Keratinocyte (primary cell): ENCODE results near the gene LRBA. TPM values are rescaled to one million over a fixed set of nuclear protein-coding genes. Genes with fewer than 3 reads are reported as not detected.

Experiments
- DNase-seq: peaks from one replicate; pipeline ENCODE4 v3.0.0-alpha.2; 2011; ENCODE audit warnings: low read depth, missing footprints, low spot score
- FAIRE-seq: peaks from 2 replicates; lab custom pipeline; 2011; peaks lifted over from hg19 to GRCh38; lab: Jason Lieb, UNC
- H2AFZ ChIP-seq: 2 replicates; pipeline ENCODE4 v1.6.0; 2012; ENCODE audit warnings: low read length, control low read depth, inconsistent platforms; ENCODE audit not compliant: control insufficient read depth
- H3K27ac ChIP-seq: 2 replicates; pipeline ENCODE4 v1.5.1; 2011; ENCODE audit warnings: low read length; ENCODE audit not compliant: control insufficient read depth, insufficient read depth
- H3K27me3 ChIP-seq: 3 replicates; pipeline ENCODE4 v1.6.0; 2011; ENCODE audit warnings: low read length; ENCODE audit not compliant: control insufficient read depth, insufficient read depth; ENCODE audit errors: extremely low read depth
- H3K36me3 ChIP-seq, 2 experiments: 2 replicates in 1 of 2; 3 replicates in 1 of 2; pipeline ENCODE4 v1.5.1; 2011; ENCODE audit warnings: low read length in 2 of 2, mild to moderate bottlenecking in 1 of 2; ENCODE audit not compliant: control insufficient read depth in 2 of 2, insufficient read depth in 2 of 2; ENCODE audit errors: extremely low read depth in 1 of 2
- H3K4me1 ChIP-seq: 3 replicates; pipeline ENCODE4 v1.5.1; 2011; ENCODE audit warnings: low read length; ENCODE audit not compliant: control insufficient read depth, insufficient read depth; ENCODE audit errors: extremely low read depth
- H3K4me2 ChIP-seq: 3 replicates; pipeline ENCODE4 v1.6.0; 2011; ENCODE audit warnings: low read depth, low read length; ENCODE audit not compliant: control insufficient read depth, insufficient read depth; ENCODE audit errors: extremely low read depth
- H3K4me3 ChIP-seq, 3 experiments: fragments of 200-600 bp in 1 of 3; sonication (generic) in 1 of 3; 2 replicates in 2 of 3; 3 replicates in 1 of 3; pipeline ENCODE4 v1.5.1; 2011 to 2016; ENCODE audit warnings: low read length in 3 of 3, mild to moderate bottlenecking in 3 of 3, control low read depth in 2 of 3, inconsistent platforms in 1 of 3, low read depth in 1 of 3, mixed read lengths in 1 of 3, mixed run types in 1 of 3, moderate library complexity in 1 of 3; ENCODE audit not compliant: control insufficient read depth in 2 of 3, insufficient read depth in 2 of 3; ENCODE audit errors: extremely low read depth in 1 of 3
- H3K79me2 ChIP-seq: 2 replicates; pipeline ENCODE4 v1.6.0; 2012; ENCODE audit warnings: low read length; ENCODE audit not compliant: control insufficient read depth, insufficient read depth
- H3K9ac ChIP-seq: 3 replicates; pipeline ENCODE4 v1.6.0; 2011; ENCODE audit warnings: low read length; ENCODE audit not compliant: control insufficient read depth, insufficient read depth; ENCODE audit errors: extremely low read depth
- H3K9me1 ChIP-seq: 3 replicates; pipeline ENCODE4 v1.6.0; 2011; ENCODE audit warnings: low read length; ENCODE audit not compliant: control insufficient read depth, insufficient read depth; ENCODE audit errors: extremely low read depth
- H3K9me3 ChIP-seq: 2 replicates; pipeline ENCODE4 v1.5.1; 2012; ENCODE audit warnings: low read depth, low read length; ENCODE audit not compliant: control insufficient read depth
- H4K20me1 ChIP-seq: 3 replicates; pipeline ENCODE4 v1.6.0; 2011; ENCODE audit warnings: low read length; ENCODE audit not compliant: control insufficient read depth, insufficient read depth; ENCODE audit errors: extremely low read depth
- EZH2 ChIP-seq: IDR thresholded peaks from one replicate; pipeline ENCODE4 v1.6.1; 2012; ENCODE audit warnings: inconsistent platforms, mild to moderate bottlenecking, low read length, moderate library complexity
- dilution Hi-C: fragments of 300-500 bp; cut with MboI; formaldehyde crosslinking; loops from one replicate; pipeline ENCODE4 v1.7.0; 2020; ENCODE audit warnings: low sequenced_read_pairs; ENCODE audit not compliant: extremely low pct_ligation_motif_present
- polyA plus RNA-seq, 5 experiments: library from polyadenylated mRNA; depleted of rRNA in 3 of 5; stranded (reverse) in 3 of 5; stranded (forward) in 1 of 5; unstranded in 1 of 5; fragments of >200 nt; gene quantifications; 1 replicate in 1 of 5; 2 replicates in 3 of 5; 3 replicates in 1 of 5; pipeline versions ENCODE4 v1.2.1 to v1.2.3, GENCODE V29; 2011 to 2012; ENCODE audit warnings: missing spikeins in 2 of 5, low read depth in 1 of 5, low replicate concordance in 1 of 5
- TF ChIP-seq, protein P1 (sequence below), 3 experiments: IDR thresholded peaks in 1 of 3; conservative IDR thresholded peaks in 1 of 3; optimal IDR thresholded peaks in 1 of 3; 2 replicates in 2 of 3; 3 replicates in 1 of 3; pipeline versions ENCODE3 to v1.5.1; 2011; ENCODE audit warnings: low read length in 3 of 3, mild to moderate bottlenecking in 3 of 3, moderate library complexity in 2 of 3, control low read depth in 1 of 3, inconsistent platforms in 1 of 3; ENCODE audit not compliant: insufficient read depth in 2 of 3; ENCODE audit errors: extremely low read depth in 1 of 3

Gene LRBA
- polyA plus RNA-seq, 1 donor (not counting 4 experiments of a cell fraction or from before 2014, with no cell fraction given): 35.6 TPM

DNA sequence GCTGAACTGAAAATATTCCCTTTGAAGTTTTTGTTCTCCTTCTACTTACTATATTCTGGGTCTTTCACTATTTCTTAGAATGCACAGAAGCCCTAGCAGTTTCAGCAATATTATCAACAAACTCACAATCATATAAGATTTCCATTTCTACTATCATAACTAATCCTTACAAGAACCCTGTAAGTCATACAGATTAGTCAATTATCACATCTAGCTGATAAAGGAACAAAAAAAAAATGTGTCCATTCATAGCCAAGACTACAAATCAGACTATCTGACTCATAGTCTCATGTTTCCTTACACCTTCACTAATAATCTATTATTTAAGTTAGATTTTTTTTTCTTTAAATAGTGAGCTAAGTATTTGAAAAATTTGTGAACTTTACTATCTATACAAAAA lies 72.5 kb downstream of the LRBA start:
- Histone ChIP-seq H2AFZ (no peak overlapping the region), H4K20me1 (no peaks in the 10 kb centered on the region), H3K27me3 (no peaks in the 10 kb centered on the region), H3K4me2 (peak overlapping the region; percentile 25), H3K36me3 (no peaks in the 10 kb centered on the region), H3K9me3 (no peaks in the 10 kb centered on the region), H3K79me2 (peaks cover 41% of the 10 kb centered on the region), H3K4me3 (no peak overlapping the region), H3K9ac (no peak overlapping the region), H3K27ac (peak overlapping the region; percentile 20), H3K4me1 (peaks cover 13% of the 10 kb centered on the region), H3K9me1 (no peaks in the 10 kb centered on the region)
- TF ChIP-seq, protein P1, sequence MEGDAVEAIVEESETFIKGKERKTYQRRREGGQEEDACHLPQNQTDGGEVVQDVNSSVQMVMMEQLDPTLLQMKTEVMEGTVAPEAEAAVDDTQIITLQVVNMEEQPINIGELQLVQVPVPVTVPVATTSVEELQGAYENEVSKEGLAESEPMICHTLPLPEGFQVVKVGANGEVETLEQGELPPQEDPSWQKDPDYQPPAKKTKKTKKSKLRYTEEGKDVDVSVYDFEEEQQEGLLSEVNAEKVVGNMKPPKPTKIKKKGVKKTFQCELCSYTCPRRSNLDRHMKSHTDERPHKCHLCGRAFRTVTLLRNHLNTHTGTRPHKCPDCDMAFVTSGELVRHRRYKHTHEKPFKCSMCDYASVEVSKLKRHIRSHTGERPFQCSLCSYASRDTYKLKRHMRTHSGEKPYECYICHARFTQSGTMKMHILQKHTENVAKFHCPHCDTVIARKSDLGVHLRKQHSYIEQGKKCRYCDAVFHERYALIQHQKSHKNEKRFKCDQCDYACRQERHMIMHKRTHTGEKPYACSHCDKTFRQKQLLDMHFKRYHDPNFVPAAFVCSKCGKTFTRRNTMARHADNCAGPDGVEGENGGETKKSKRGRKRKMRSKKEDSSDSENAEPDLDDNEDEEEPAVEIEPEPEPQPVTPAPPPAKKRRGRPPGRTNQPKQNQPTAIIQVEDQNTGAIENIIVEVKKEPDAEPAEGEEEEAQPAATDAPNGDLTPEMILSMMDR (optimal IDR thresholded peaks at IDR 0.05 in 1 of 3, IDR thresholded peaks at IDR 0.05 in 1 of 3, conservative IDR thresholded peaks at IDR 0.05 in 1 of 3; ENCODE audit: extremely low read depth in 1 of 3, insufficient read depth in 2 of 3, low read length in 3 of 3): no peak
- TF ChIP-seq EZH2: no peak
- dilution Hi-C loops: no loop called here
- FAIRE-seq: no peak
- no peak for DNase-seq

DNA sequence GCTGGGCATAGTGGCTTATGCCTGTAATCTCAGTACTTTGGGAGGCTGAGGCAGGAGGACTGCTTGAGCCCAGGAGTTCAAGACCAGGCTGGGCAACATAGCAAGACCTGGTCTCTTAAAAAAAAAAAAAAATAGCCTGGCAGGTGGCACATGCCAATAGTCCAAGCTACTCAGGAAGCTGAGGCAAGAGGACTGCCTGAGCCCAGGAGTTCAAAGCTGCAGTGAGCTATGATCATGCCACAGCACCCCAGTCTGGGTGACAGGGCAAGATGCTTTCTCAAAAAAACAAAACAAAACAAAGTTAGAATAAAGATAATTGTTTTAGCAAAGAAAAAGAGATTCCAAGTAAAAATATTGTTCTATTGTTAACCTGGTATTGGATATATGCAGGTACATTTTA lies 75.0 kb downstream of the LRBA start:
- no peak overlapping the region for H3K4me3 ChIP-seq
- H3K9me1 ChIP-seq: no peaks in the 10 kb centered on the region
- H3K27me3 ChIP-seq: no peaks in the 10 kb centered on the region
- H2AFZ ChIP-seq: no peak overlapping the region
- H3K27ac ChIP-seq: no peak overlapping the region
- peaks cover 13% of the 10 kb centered on the region for H3K4me1 ChIP-seq
- H3K79me2 ChIP-seq: peaks cover 29% of the 10 kb centered on the region
- DNase-seq (no peak), FAIRE-seq (no peak)
- H3K9me3 ChIP-seq: no peaks in the 10 kb centered on the region
- dilution Hi-C loops: no loop called here
- TF ChIP-seq EZH2: no peak
- TF ChIP-seq, protein P1 (optimal IDR thresholded peaks at IDR 0.05 in 1 of 3, IDR thresholded peaks at IDR 0.05 in 1 of 3, conservative IDR thresholded peaks at IDR 0.05 in 1 of 3; ENCODE audit: extremely low read depth in 1 of 3, insufficient read depth in 2 of 3, low read length in 3 of 3): no peak
- H3K9ac ChIP-seq: no peak overlapping the region
- no peak overlapping the region for H3K4me2 ChIP-seq
- no peaks in the 10 kb centered on the region for H4K20me1 ChIP-seq
- no peaks in the 10 kb centered on the region for H3K36me3 ChIP-seq
